Right lobe of liver (tissue), 6 donors: ENCODE results near the gene POLR1D. TPM values are rescaled to one million over a fixed set of nuclear protein-coding genes. Genes with fewer than 3 reads are reported as not detected.

Source experiments
- ATAC-seq, 4 donors: fragments of 200-7000 bp; cut with Tn5 transposase; one replicate each; pipeline ENCODE4 v1.9.1; 2020; ENCODE audit warnings: mild to moderate bottlenecking in 4 of 4, moderate library complexity in 4 of 4
- DNase-seq, 3 donors: peaks; one replicate each; pipeline ENCODE4 v3.0.0-alpha.2; 2020
- H3K27ac ChIP-seq, 3 donors: fragments of 200-600 bp; one replicate each; pipeline ENCODE4 v1.8.0; 2022
- H3K27me3 ChIP-seq, 2 donors: fragments of 200-600 bp; one replicate each; pipeline ENCODE4 v1.8.0; 2022
- H3K36me3 ChIP-seq, 4 donors: fragments of 200-600 bp; sonication (generic) in 1 of 4; one replicate each; pipeline versions ENCODE4 v1.5.1 to v1.8.0; 2017 to 2022; ENCODE audit warnings: control low read depth in 1 of 4
- H3K4me1 ChIP-seq, 4 donors: fragments of 200-600 bp; sonication (generic) in 1 of 4; one replicate each; pipeline versions ENCODE4 v1.5.1 to v1.8.0; 2017 to 2022; ENCODE audit warnings: control low read depth in 1 of 4
- H3K4me3 ChIP-seq, 3 donors: fragments of 200-600 bp; one replicate each; pipeline ENCODE4 v1.8.0; 2022
- H3K9me3 ChIP-seq, 4 donors: fragments of 200-600 bp; sonication (generic) in 1 of 4; one replicate each; pipeline versions ENCODE4 v1.5.1 to v1.8.0; 2017 to 2022; ENCODE audit warnings: control low read depth in 1 of 4
- CTCF ChIP-seq, 4 donors: fragments of 200-600 bp in 3 of 4; fragments of 450-650 bp in 1 of 4; IDR thresholded peaks; one replicate each; pipeline versions ENCODE4 v1.5.1 to v1.8.0; 2016 to 2022; ENCODE audit warnings: antibody characterized with exemption in 4 of 4, mild to moderate bottlenecking in 2 of 4
- POLR2A ChIP-seq: fragments of 450-650 bp; IDR thresholded peaks from one replicate; pipeline ENCODE4 v1.6.1; 2017; ENCODE audit warnings: antibody characterized with exemption, mild to moderate bottlenecking
- WGBS: methylation state at CpG from one replicate; pipeline ENCODE4 v1.1.6; 2018; ENCODE audit warnings: low coverage, low lambda C conversion rate; ENCODE audit not compliant: insufficient coverage; ENCODE audit errors: missing lambda C conversion rate; 5-methylcytosine and 5-hydroxymethylcytosine counted together
- intact Hi-C, 2 donors: fragments of 100-400 bp; cut with DNase I; formaldehyde crosslinking; loops; one replicate each; pipeline versions ENCODE4 v1.11.2 to v1.14.1; 2022
- total RNA-seq, 6 experiments: library from RNA; depleted of rRNA in 2 of 6; stranded (reverse); fragments of >200 nt in 2 of 6; fragmentation: NEBNext Ultra II Directional in 3 of 6; extraction: Animal tissue kit (Norgen Biotek cat#: 25700) in 3 of 6; gene quantifications; one replicate each; pipeline versions ENCODE4 v1.1.0 to v1.2.4, GENCODE V29; 2016 to 2023
- donor health status: DM: no; HTN: yes; CAD: no.
- donor health status: DM: no; HTN: no; CAD: no.
- donor health status: DM: no; HTN: no; CAD: no.
- donor health status: DM: no; HTN: yes; CAD: no.
- donor health status: DM: no; HTN: yes; CAD: no.

Gene POLR1D
- total RNA-seq, 6 experiments from 2014 or later: 34.9 to 56.2 (median 46.6) TPM

- no peak for TF ChIP-seq POLR2A
- TF ChIP-seq CTCF (IDR thresholded peaks at IDR 0.05): no peak
- no peak for DNase-seq
- intact Hi-C loops: no loop called here
- H3K27ac ChIP-seq: no peak overlapping the region
- H3K4me3 ChIP-seq: no peak overlapping the region
- ATAC-seq: no peak
- H3K9me3 ChIP-seq: no peaks in the 10 kb centered on the region
- H3K36me3 ChIP-seq: no peaks in the 10 kb centered on the region
- H3K27me3 ChIP-seq: no peaks in the 10 kb centered on the region
- H3K4me1 ChIP-seq: no peaks in the 10 kb centered on the region
These were observed 28.8 kb upstream of the POLR1D start for GRCh38 chr13:27592865-27593264.

- Histone ChIP-seq H3K9me3 (no peaks in the 10 kb centered on the region), H3K4me1 (no peaks in the 10 kb centered on the region), H3K4me3 (no peak overlapping the region), H3K27ac (no peak overlapping the region), H3K27me3 (no peaks in the 10 kb centered on the region), H3K36me3 (no peaks in the 10 kb centered on the region)
- no peak for DNase-seq
- WGBS: 73% methylated on average over 2 of the region's 3 CpGs
- ATAC-seq: no peak
- intact Hi-C loops: no loop called here
- TF ChIP-seq POLR2A: no peak
These were observed 28.4 kb upstream of the POLR1D start for GRCh38 chr13:27593267-27593666.

- WGBS: 77% methylated on average over 2 of the region's 2 CpGs
- peaks cover 0 to 3% (median 1%) of the 10 kb centered on the region in 4 donors for H3K4me1 ChIP-seq
- no peaks in the 10 kb centered on the region for H3K9me3 ChIP-seq
- H3K4me3 ChIP-seq: no peak overlapping the region
- ATAC-seq: peak in 1 of 4 donors; percentile 13
- intact Hi-C loops: no loop called here
- H3K36me3 ChIP-seq: no peaks in the 10 kb centered on the region
- no peaks in the 10 kb centered on the region for H3K27me3 ChIP-seq
- no peak overlapping the region for H3K27ac ChIP-seq
- TF ChIP-seq POLR2A: no peak
- no peak for TF ChIP-seq CTCF (IDR thresholded peaks at IDR 0.05)
- no peak for DNase-seq
These were observed 26.5 kb upstream of the POLR1D start for GRCh38 chr13:27595055-27595811.

- H3K4me3 ChIP-seq: no peak overlapping the region
- no peaks in the 10 kb centered on the region for H3K9me3 ChIP-seq
- no peak for DNase-seq
- peaks cover 0 to 5% (median 1%) of the 10 kb centered on the region in 4 donors for H3K4me1 ChIP-seq
- no peak overlapping the region for H3K27ac ChIP-seq
- intact Hi-C loops: no loop called here
- TF ChIP-seq POLR2A (no peak), CTCF (IDR thresholded peaks at IDR 0.05) (no peak)
- H3K36me3 ChIP-seq: no peaks in the 10 kb centered on the region
- no peaks in the 10 kb centered on the region for H3K27me3 ChIP-seq
- ATAC-seq: no peak
These were observed 22.6 kb upstream of the POLR1D start for GRCh38 chr13:27599096-27599495.

GRCh38 chr13:27599845-27600553 is 21.7 kb upstream of the POLR1D start:
- no peak overlapping the region for H3K4me3 ChIP-seq
- no peak overlapping the region for H3K27ac ChIP-seq
- no peaks in the 10 kb centered on the region for H3K9me3 ChIP-seq
- 84% methylated on average over 5 of the region's 5 CpGs for WGBS
- intact Hi-C loops: no loop called here
- DNase-seq: no peak
- peaks cover 0 to 8% (median 1%) of the 10 kb centered on the region in 4 donors for H3K4me1 ChIP-seq
- H3K27me3 ChIP-seq: no peaks in the 10 kb centered on the region
- no peak for TF ChIP-seq POLR2A
- no peak for TF ChIP-seq CTCF (IDR thresholded peaks at IDR 0.05)
- no peaks in the 10 kb centered on the region for H3K36me3 ChIP-seq
- ATAC-seq: peak; percentile 60 to 95 (median 78)
